K562 (cell line): ENCODE data around the gene KYAT1. TPM values are rescaled to one million over a fixed set of nuclear protein-coding genes. Genes with fewer than 3 reads are reported as not detected.

ENCODE experiments used
- ATAC-seq: fragments of 200-7000 bp; cut with Tn5 transposase; 3 replicates; pipeline ENCODE4 v1.9.1; 2020; ENCODE audit warnings: moderate library complexity
- BruUV-seq: library from RNA; stranded (reverse); fragments of 400-500 nt; replicated peaks from 2 replicates; lab custom pipeline; 2021; lab: Mats Ljungman, UMichigan
- CTCF ChIA-PET: fragments of 300-600 bp; formaldehyde crosslinking; extraction: SDS; loops from one replicate; lab custom pipeline; 2021; ENCODE audit warnings: low intra/inter-chr PET ratio; lab: Yijun Ruan, JAX
- POLR2A ChIA-PET: fragments of 300-600, 350-650 bp; sonication (Branson Sonifier 250); formaldehyde crosslinking; extraction: SDS; loops from one replicate; lab custom pipeline; 2021; ENCODE audit warnings: antibody characterized with exemption, inconsistent platforms; lab: Yijun Ruan, JAX
- DNase-seq, 4 experiments: peaks; one replicate each; pipeline versions ENCODE4 v3.0.0 to v3.0.0-alpha.2; 2011 to 2018; ENCODE audit warnings: low spot score in 3 of 4, mixed read lengths in 3 of 4; ENCODE audit errors: extremely low read depth in 1 of 4
- FAIRE-seq: peaks from 2 replicates; lab custom pipeline; 2011; peaks lifted over from hg19 to GRCh38; lab: Jason Lieb, UNC
- H2AFZ ChIP-seq: 2 replicates; pipeline ENCODE4 v1.6.0; 2011; ENCODE audit warnings: low read depth, low read length, control low read depth, inconsistent platforms
- H3K27ac ChIP-seq: fragments of 200-600 bp; 3 replicates; pipeline ENCODE4 v1.8.0; 2011; ENCODE audit warnings: low read depth, mild to moderate bottlenecking, control low read depth, inconsistent platforms, low read length, moderate library complexity, mixed read lengths; ENCODE audit errors: extremely low read depth
- H3K27me3 ChIP-seq, 2 experiments: fragments of 300-600 bp in 1 of 2; 2 replicates in 1 of 2; 3 replicates in 1 of 2; pipeline versions ENCODE4 v1.6.0 to v1.8.0; 2011; ENCODE audit warnings: inconsistent platforms in 2 of 2, low read length in 2 of 2, mild to moderate bottlenecking in 1 of 2, mixed read lengths in 1 of 2, moderate library complexity in 1 of 2; ENCODE audit not compliant: control insufficient read depth in 2 of 2, insufficient read depth in 2 of 2
- H3K36me3 ChIP-seq: fragments of 300-600 bp; 3 replicates; pipeline ENCODE4 v1.8.0; 2011; ENCODE audit warnings: mild to moderate bottlenecking, low read length, inconsistent platforms; ENCODE audit not compliant: control insufficient read depth, insufficient read depth
- H3K4me1 ChIP-seq, 2 experiments: fragments of 200-600 bp in 1 of 2; replicated peaks in 1 of 2; 2 replicates in 1 of 2; 3 replicates in 1 of 2; pipeline versions ENCODE4 v1.5.1 to v1.8.0; 2011; ENCODE audit warnings: inconsistent platforms in 2 of 2, low read length in 2 of 2, mild to moderate bottlenecking in 1 of 2, mixed read lengths in 1 of 2, moderate library complexity in 1 of 2; ENCODE audit not compliant: control insufficient read depth in 2 of 2, insufficient read depth in 2 of 2
- H3K4me2 ChIP-seq: 2 replicates; pipeline ENCODE4 v1.6.1; 2011; ENCODE audit warnings: low read length, control low read depth, inconsistent platforms, mixed read lengths; ENCODE audit not compliant: insufficient read depth
- H3K4me3 ChIP-seq: fragments of 200-600 bp; sonication (generic), shearing (Covaris generic); 2 replicates; pipeline ENCODE4 v1.5.1; 2016; ENCODE audit warnings: control low read depth, inconsistent platforms
- H3K79me2 ChIP-seq: fragments of 200-600 bp; 3 replicates; pipeline ENCODE4 v1.8.0; 2011; ENCODE audit warnings: low read length, inconsistent platforms; ENCODE audit not compliant: control insufficient read depth, insufficient read depth
- H3K9ac ChIP-seq, 2 experiments: 2 replicates each; pipeline versions ENCODE4 v1.6.0 to v1.6.1; 2011; ENCODE audit warnings: low read depth in 2 of 2, low read length in 2 of 2, control low read depth in 1 of 2, inconsistent platforms in 1 of 2, mild to moderate bottlenecking in 1 of 2, mixed read lengths in 1 of 2; ENCODE audit not compliant: insufficient read depth in 1 of 2
- H3K9me1 ChIP-seq: one replicate; pipeline ENCODE4 v1.6.0; 2011; ENCODE audit warnings: inconsistent platforms, mild to moderate bottlenecking, low read length, moderate library complexity; ENCODE audit not compliant: control insufficient read depth, insufficient read depth
- H3K9me3 ChIP-seq: replicated peaks from 2 replicates; pipeline ENCODE4 v1.5.1; 2011; ENCODE audit warnings: low read depth, low read length, inconsistent platforms; ENCODE audit not compliant: control insufficient read depth, insufficient read depth
- H4K20me1 ChIP-seq: replicated peaks from 2 replicates; pipeline ENCODE4 v1.6.1; 2011; ENCODE audit warnings: low read length, inconsistent platforms, mixed read lengths; ENCODE audit not compliant: control insufficient read depth, insufficient read depth
- CBX1 ChIP-seq: sonication (generic); IDR thresholded peaks from 2 replicates; pipeline ENCODE4 v1.6.1; 2016; ENCODE audit warnings: antibody characterized with exemption, low read depth, mild to moderate bottlenecking
- CEBPB ChIP-seq: fragments of 450-650 bp; IDR thresholded peaks from 2 replicates; pipeline ENCODE4 v1.6.1; 2016; ENCODE audit warnings: missing genetic modification characterization, missing compliant biosample characterization
- FOS ChIP-seq: IDR thresholded peaks from 3 replicates; pipeline ENCODE4 v1.6.1; 2011; ENCODE audit not compliant: insufficient read length; ENCODE audit errors: extremely low read depth
- HDAC6 ChIP-seq: IDR thresholded peaks from 2 replicates; pipeline ENCODE4 v1.6.1; 2012; ENCODE audit warnings: low read depth, mild to moderate bottlenecking, control low read depth, inconsistent platforms, low read length, moderate library complexity
- MYC ChIP-seq, 2 experiments: fragments of 250-450 bp in 1 of 2; sonication (Bioruptor Pico) in 1 of 2; IDR thresholded peaks; 2 replicates each; pipeline versions ENCODE4 v1.5.1 to v1.6.1; 2012 to 2021; ENCODE audit warnings: low read depth in 2 of 2, borderline replicate concordance in 1 of 2, improper control_type of control experiment in 1 of 2, low read length in 1 of 2, mild to moderate bottlenecking in 1 of 2, moderate library complexity in 1 of 2
- PYGO2 ChIP-seq: fragments of 450-650 bp; IDR thresholded peaks from 2 replicates; pipeline ENCODE4 v1.6.1; 2016; ENCODE audit warnings: mild to moderate bottlenecking, missing genetic modification characterization, moderate library complexity, missing compliant biosample characterization
- RBM25 ChIP-seq: fragments of 200-400 bp; formaldehyde crosslinking; IDR thresholded peaks from 2 replicates; pipeline ENCODE4 v1.6.1; 2018; ENCODE audit warnings: low read length, low read depth, moderate library complexity; ENCODE audit not compliant: severe bottlenecking
- RFX5 ChIP-seq: IDR thresholded peaks from 2 replicates; pipeline ENCODE4 v1.6.1; 2011; ENCODE audit warnings: low read depth, mild to moderate bottlenecking, improper control_type of control experiment, low read length
- SMARCC2 ChIP-seq: fragments of 450-650 bp; IDR thresholded peaks from 2 replicates; pipeline ENCODE4 v1.6.1; 2017; ENCODE audit warnings: antibody characterized with exemption, moderate library complexity, mild to moderate bottlenecking, low read depth
- SRF ChIP-seq, 2 experiments: fragments of 250-450, 450-650 bp in 1 of 2; sonication (Bioruptor Pico) in 1 of 2; sonication (generic) in 1 of 2; formaldehyde crosslinking; IDR thresholded peaks; 2 replicates each; pipeline versions ENCODE4 v1.5.0 to v1.5.1; 2020 to 2022; ENCODE audit warnings: mild to moderate bottlenecking in 1 of 2, missing genetic modification reagents in 1 of 2
- THRAP3 ChIP-seq: fragments of 450-650 bp; IDR thresholded peaks from 2 replicates; pipeline ENCODE4 v1.6.1; 2016; ENCODE audit warnings: mild to moderate bottlenecking, inconsistent platforms, borderline replicate concordance
- U2AF1 ChIP-seq: fragments of 200-400 bp; formaldehyde crosslinking; optimal IDR thresholded peaks from 2 replicates; pipeline ENCODE3; 2017; ENCODE audit warnings: mild to moderate bottlenecking, low read depth, low read length, moderate library complexity
- WHSC1 ChIP-seq: IDR thresholded peaks from one replicate; pipeline ENCODE4 v1.6.1; 2012; ENCODE audit warnings: low read length, control low read depth, inconsistent platforms
- XRCC5 ChIP-seq: fragments of 200-400 bp; formaldehyde crosslinking; IDR thresholded peaks from 2 replicates; pipeline ENCODE4 v1.6.1; 2017; ENCODE audit warnings: low read depth, mild to moderate bottlenecking, low read length
- WGBS: fragments of 100-300 bp; shearing (Covaris generic); methylation state at CpG from one replicate; pipeline ENCODE4 v1.1.6; 2016; ENCODE audit warnings: low coverage, mixed read lengths; ENCODE audit not compliant: insufficient coverage; ENCODE audit errors: missing lambda C conversion rate; 5-methylcytosine and 5-hydroxymethylcytosine counted together
- in situ Hi-C: fragments of 300-500 bp; cut with MboI; formaldehyde crosslinking; loops from 4 replicates; pipeline ENCODE4 v1.15.0; 2018; ENCODE audit warnings: inconsistent platforms, mixed read lengths
- intact Hi-C: fragments of 100-400 bp; cut with micrococcal nuclease; formaldehyde crosslinking; loops from 2 replicates; pipeline ENCODE4 v1.14.2; 2022
- polyA plus RNA-seq, 8 experiments: library from polyadenylated mRNA; depleted of rRNA in 4 of 8; stranded (reverse) in 5 of 8; unstranded in 3 of 8; fragments of >200 nt; fragmentation: Nextera tagmentation in 2 of 8; fragmentation: Illumina TruSeq in 1 of 8; extraction: Ambion mirVana in 2 of 8; extraction: Trizol in 1 of 8; gene quantifications; 2 replicates each; pipeline versions ENCODE4 v1.2.1 to v1.2.3, GENCODE V29; 2011 to 2014; ENCODE audit warnings: inconsistent platforms in 1 of 8, missing spikeins in 1 of 8
- total RNA-seq, 7 experiments: library from RNA; depleted of rRNA in 6 of 7; stranded (reverse); fragments of >200 nt in 6 of 7; fragmentation: Illumina TruSeq in 2 of 7; extraction: Trizol in 2 of 7; gene quantifications; 2 replicates each; pipeline versions ENCODE4 v1.2.1 to v1.2.3, GENCODE V29; 2011 to 2021; ENCODE audit warnings: low replicate concordance in 1 of 7

The KYAT1 gene
- total and polyA plus RNA-seq, 9 of the 15 experiments (the other 6 are each of a cell fraction or from before 2014, with no cell fraction given): 6.4 to 16.8 (median 11.1) TPM

DNA sequence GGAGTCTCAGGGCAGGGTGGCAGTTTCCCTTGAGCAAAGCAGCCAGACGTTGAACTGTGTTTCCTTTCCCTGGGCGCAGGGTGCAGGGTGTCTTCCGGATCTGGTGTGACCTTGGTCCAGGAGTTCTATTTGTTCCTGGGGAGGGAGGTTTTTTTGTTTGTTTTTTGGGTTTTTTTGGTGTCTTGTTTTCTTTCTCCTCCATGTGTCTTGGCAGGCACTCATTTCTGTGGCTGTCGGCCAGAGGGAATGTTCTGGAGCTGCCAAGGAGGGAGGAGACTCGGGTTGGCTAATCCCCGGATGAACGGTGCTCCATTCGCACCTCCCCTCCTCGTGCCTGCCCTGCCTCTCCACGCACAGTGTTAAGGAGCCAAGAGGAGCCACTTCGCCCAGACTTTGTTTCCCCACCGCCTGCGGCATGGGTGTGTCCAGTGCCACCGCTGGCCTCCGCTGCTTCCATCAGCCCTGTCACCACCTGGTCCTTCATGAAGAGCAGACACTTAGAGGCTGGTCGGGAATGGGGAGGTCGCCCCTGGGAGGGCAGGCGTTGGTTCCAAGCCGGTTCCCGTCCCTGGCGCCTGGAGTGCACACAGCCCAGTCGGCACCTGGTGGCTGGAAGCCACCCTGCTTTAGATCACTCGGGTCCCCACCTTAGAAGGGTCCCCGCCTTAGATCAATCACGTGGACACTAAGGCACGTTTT, 35.5 kb upstream of the KYAT1 start:
- CTCF ChIA-PET: no interaction called here

DNA sequence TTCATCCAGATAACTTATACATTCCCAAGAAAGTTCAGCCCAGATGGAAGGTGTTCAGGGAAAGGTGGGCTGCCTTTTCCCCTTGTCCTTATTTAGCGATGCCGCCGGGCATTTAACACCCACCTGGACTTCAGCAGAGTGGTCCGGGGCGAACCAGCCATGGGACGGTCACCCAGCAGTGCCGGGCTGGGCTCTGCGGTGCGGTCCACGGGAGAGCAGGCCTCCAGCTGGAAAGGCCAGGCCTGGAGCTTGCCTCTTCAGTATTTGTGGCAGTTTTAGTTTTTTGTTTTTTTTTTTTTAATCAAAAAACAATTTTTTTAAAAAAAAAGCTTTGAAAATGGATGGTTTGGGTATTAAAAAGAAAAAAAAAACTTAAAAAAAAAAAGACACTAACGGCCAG, 35.0 kb upstream of the KYAT1 start:
- FAIRE-seq (no peak), ATAC-seq (no peak)
- CTCF ChIA-PET: no interaction called here
- no peak overlapping the region for H3K4me3 ChIP-seq
- H3K9me1 ChIP-seq: no peaks in the 10 kb centered on the region
- no peak overlapping the region for H3K4me2 ChIP-seq
- 92% methylated on average over 10 of the region's 11 CpGs for WGBS
- TF ChIP-seq FOS (no peak), WHSC1 (no peak), XRCC5 (no peak), RFX5 (no peak)
- TF ChIP-seq, all 486 proteins: peak for 0
- no peaks in the 10 kb centered on the region for H4K20me1 ChIP-seq
- H3K4me1 ChIP-seq: peaks cover 13 to 40% of the 10 kb centered on the region in 2 experiments
- in situ Hi-C loops (no loop called here), intact Hi-C loops (no loop called here)
- no peak for DNase-seq
- H3K9me3 ChIP-seq: no peaks in the 10 kb centered on the region
- H3K79me2 ChIP-seq: 0 out of 3 replicates have a peak, but pooled peaks cover 9% of the 10 kb centered on the region
- no TSS peak for BruUV-seq
- H3K27ac ChIP-seq: no peak overlapping the region
- H2AFZ ChIP-seq: no peak overlapping the region
- no peaks in the 10 kb centered on the region; a peak in 1 of 5 replicates for H3K27me3 ChIP-seq
- H3K9ac ChIP-seq: peak overlapping the region in 1 of 2 experiments; percentile 58; a peak in 1 of 4 replicates
- POLR2A ChIA-PET: no interaction called here
- H3K36me3 ChIP-seq: peaks cover 29% of the 10 kb centered on the region; the same call in 2 of the 3 replicates

More for the DNA sequence above, 35.5 kb upstream of the KYAT1 start:
- no peaks in the 10 kb centered on the region; a peak in 1 of 5 replicates for H3K27me3 ChIP-seq
- in situ Hi-C loops: no loop called here
- BruUV-seq: TSS peak; percentile 25
- H3K9me3 ChIP-seq: no peaks in the 10 kb centered on the region
- no peak overlapping the region; a peak in 1 of 4 replicates for H3K9ac ChIP-seq
- peaks cover 10 to 41% of the 10 kb centered on the region in 2 experiments for H3K4me1 ChIP-seq
- H3K4me2 ChIP-seq: no peak overlapping the region
- peaks cover 29% of the 10 kb centered on the region; the same call in 2 of the 3 replicates for H3K36me3 ChIP-seq
- H3K79me2 ChIP-seq: 0 out of 3 replicates have a peak, but pooled peaks cover 9% of the 10 kb centered on the region
- intact Hi-C loops: no loop called here
- FAIRE-seq (no peak), DNase-seq (no peak), ATAC-seq (no peak)
- no peaks in the 10 kb centered on the region for H4K20me1 ChIP-seq
- no peaks in the 10 kb centered on the region for H3K9me1 ChIP-seq
- WGBS: 79% methylated on average over 26 of the region's 26 CpGs
- no peak overlapping the region for H2AFZ ChIP-seq
- no peak overlapping the region for H3K27ac ChIP-seq
- TF ChIP-seq HDAC6: no peak
- TF ChIP-seq THRAP3: no peak
- TF ChIP-seq RBM25: no peak
- no peak for TF ChIP-seq MYC (IDR thresholded peaks at IDR 0.05; ENCODE audit: low read depth, low read length)
- TF ChIP-seq MYC (CRISPR knock-in tag; IDR thresholded peaks at IDR 0.05; ENCODE audit: borderline replicate concordance, low read depth): no peak
- no peak for TF ChIP-seq CEBPB
- no peak for TF ChIP-seq CBX1
- no peak for TF ChIP-seq SRF (CRISPR knock-in tag; IDR thresholded peaks at IDR 0.05)
- no peak for TF ChIP-seq SMARCC2
- no peak for TF ChIP-seq U2AF1
- no peak for TF ChIP-seq PYGO2
- H3K4me3 ChIP-seq: no peak overlapping the region
- POLR2A ChIA-PET: interaction anchor here (0.7 kb wide), 1 partner anchor 150 kb away, joined by 3 read pairs; no protein-coding TSS in a partner anchor
